ENCODE results near the gene LBP.

- TF ChIP-seq, protein P1, sequence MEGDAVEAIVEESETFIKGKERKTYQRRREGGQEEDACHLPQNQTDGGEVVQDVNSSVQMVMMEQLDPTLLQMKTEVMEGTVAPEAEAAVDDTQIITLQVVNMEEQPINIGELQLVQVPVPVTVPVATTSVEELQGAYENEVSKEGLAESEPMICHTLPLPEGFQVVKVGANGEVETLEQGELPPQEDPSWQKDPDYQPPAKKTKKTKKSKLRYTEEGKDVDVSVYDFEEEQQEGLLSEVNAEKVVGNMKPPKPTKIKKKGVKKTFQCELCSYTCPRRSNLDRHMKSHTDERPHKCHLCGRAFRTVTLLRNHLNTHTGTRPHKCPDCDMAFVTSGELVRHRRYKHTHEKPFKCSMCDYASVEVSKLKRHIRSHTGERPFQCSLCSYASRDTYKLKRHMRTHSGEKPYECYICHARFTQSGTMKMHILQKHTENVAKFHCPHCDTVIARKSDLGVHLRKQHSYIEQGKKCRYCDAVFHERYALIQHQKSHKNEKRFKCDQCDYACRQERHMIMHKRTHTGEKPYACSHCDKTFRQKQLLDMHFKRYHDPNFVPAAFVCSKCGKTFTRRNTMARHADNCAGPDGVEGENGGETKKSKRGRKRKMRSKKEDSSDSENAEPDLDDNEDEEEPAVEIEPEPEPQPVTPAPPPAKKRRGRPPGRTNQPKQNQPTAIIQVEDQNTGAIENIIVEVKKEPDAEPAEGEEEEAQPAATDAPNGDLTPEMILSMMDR (IDR thresholded peaks at IDR 0.05; ENCODE audit: low read length), result no peak
- TF ChIP-seq EZH2 (optimal IDR thresholded peaks at IDR 0.05; ENCODE audit: low read depth, low read length), result no peak
Measured at GRCh38 chr20:38353316-38353715, 7.0 kb downstream of the LBP start.

Measured in MM.1S (cell line).